D341Med (cell line): ENCODE data around the gene PNLIPRP3.

Source experiments
- DNase-seq: peaks from one replicate; pipeline ENCODE4 v3.0.0; 2012; ENCODE audit warnings: low spot score

PNLIPRP3 gene

DNA sequence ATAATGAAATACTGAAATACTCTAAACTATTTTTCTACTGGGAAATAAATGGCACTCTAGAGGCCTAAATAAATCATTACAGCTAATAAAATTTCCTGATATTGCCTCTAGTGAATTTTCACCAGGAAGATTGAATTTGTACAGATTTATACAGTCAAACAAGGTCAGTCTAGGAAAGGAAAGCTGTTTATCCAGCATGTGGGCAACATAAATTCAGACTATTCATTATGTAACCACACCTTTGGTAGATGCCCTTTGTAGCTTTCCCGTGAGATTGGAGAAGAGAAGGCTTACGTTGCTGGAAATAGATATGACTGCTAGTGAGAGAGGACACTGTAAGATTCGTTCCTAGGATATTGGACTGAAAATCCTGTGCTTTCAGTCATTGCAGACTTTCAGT is 82.9 kb downstream of the PNLIPRP3 start:
- DNase-seq: no peak

DNA sequence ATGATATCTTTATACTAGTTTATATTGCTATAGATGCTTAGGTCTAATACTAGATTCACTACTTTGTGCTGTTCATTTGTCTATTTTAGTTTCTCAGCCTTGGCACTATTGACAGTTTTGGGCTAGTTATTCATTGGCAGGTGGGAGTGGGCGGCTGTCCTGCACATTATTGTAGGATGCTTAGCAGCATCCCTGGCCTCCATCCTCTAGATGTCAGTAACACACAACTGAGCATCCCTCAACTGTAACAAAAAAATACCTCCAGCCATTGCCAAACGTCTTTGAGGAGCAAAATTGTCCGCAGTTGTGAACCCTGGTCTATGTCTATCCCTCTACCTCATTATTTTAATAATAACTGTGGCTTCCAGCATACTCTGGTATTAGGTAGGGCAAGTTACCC is 83.7 kb downstream of the PNLIPRP3 start:
- no peak for DNase-seq

DNA sequence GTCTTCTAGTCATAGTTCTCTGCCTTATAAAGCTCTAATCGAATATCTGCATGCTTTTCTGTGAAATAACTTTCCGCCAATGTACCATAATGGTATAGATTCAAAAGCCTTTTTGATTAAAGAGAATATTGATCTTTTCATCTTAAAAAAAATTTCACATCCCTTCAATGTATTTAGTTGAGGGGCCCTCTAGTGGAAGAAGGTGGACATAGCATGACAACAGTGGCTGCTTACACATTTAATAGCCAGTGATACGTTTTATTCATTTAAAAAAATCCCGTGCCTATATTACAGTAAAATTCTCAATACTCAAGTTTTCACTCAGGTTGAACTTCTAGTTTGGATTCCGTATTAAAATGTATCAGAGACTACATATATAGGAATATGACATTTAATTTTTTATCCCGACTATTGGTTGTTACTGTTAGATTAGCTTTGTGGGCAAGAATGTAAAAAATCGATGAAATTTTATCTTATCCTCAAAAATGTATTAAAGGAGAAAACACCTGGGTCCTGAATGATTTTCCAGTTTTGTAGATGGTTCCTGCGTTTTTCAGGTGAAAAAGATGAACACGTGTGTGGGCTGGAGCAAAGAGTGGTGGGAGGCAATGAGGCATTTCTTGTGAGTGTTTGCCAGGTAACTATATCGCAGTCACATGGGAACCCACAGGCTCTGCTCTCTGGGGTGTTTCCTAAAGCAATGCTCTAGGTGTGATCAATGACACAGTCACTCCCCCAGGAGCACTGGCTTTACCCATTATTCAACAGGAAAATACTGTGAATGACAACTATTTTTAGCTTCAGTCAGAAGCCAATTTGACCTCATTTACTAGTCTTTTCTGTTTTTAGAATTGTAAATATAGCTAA is 94.0 kb downstream of the PNLIPRP3 start:
- peak; percentile 28 for DNase-seq

DNA sequence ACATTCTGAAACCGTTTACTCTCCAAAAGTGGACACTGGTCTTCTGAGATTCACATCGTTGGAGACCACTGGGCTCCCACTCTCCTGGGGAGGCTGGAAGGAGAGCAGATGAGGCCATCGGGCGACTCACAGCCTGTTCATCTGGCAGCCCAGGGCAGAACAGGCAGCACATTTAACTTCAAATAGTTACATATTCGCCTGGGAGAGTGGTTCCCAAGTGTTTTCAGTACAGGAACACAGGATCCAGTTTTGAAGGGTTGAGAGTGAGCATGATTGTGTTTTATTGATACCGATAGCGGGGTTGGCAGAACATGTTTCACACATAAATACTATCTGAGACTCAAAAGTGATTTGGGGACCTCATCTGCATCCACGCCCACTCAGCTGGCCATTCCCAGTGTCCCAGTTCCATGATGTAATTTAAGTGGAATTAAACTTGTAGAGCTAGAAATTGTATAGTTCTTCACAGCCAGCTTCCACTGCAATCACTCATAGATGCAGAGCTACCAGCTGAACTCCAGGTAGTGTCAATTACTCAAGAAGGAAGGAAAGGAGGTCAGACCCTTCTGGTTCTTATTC is 95.2 kb downstream of the PNLIPRP3 start:
- no peak for DNase-seq

DNA sequence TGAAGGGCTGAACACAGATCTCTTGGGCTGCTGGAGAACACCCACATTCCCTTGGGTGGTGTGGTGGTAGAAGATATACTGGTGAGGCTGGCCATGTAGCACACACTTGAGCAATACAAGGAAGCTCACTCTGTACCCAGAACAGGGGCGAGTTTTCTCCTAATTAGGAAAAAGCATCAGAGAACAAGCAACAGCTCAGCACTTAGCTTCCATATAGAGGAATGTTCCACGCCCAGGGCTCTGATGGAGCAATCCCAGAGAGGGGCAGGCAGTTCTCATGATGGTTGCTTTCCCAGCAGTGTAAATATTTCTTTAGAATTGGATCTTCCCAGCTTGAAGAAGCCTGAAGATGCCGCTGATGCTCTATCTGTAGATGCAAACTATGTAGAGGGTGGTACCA is 97.1 kb downstream of the PNLIPRP3 start:
- DNase-seq: no peak

DNA sequence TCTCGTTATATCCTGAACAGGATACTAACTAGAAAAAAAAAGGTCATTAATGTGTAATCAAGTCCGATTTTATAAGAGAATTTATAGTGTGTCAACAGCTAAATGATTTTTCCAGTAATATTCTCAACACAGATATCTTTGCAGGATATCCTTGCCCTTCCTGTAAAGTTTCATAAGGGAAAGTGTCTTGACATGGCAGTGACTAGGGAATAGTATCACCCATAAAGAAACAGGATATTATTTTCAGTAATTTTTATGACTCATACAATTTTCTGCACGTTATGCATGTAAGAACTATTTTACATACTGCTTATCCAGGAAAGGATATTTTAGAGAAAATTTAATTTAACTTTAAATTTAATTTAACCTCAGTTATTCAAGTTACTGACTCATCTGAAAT is 98.6 kb downstream of the PNLIPRP3 start:
- DNase-seq: no peak
